NB4 (cell line): ENCODE data around the gene GRM7.
A peak's percentile ranks its signal among the peaks of the same experiment; 100 is the strongest.
"Not testable (repeated sequence)": the region's sequence is repeated elsewhere in the genome, so short reads cannot be mapped to it uniquely, and the experiment has no call there.

Source experiments
- POLR2A ChIP-seq: IDR thresholded peaks from 2 replicates; pipeline ENCODE4 v1.6.1; 2011; ENCODE audit warnings: mild to moderate bottlenecking; ENCODE audit not compliant: insufficient read length; ENCODE audit errors: extremely low read depth
- TF ChIP-seq, protein P1 (sequence below): IDR thresholded peaks from one replicate; pipeline ENCODE4 v1.5.1; 2012; ENCODE audit warnings: low read depth, low read length
- TF ChIP-seq, protein P2 (sequence below): IDR thresholded peaks from 2 replicates; pipeline ENCODE4 v1.6.1; 2011; ENCODE audit warnings: low read depth, low read length

- TF ChIP-seq, protein P1, sequence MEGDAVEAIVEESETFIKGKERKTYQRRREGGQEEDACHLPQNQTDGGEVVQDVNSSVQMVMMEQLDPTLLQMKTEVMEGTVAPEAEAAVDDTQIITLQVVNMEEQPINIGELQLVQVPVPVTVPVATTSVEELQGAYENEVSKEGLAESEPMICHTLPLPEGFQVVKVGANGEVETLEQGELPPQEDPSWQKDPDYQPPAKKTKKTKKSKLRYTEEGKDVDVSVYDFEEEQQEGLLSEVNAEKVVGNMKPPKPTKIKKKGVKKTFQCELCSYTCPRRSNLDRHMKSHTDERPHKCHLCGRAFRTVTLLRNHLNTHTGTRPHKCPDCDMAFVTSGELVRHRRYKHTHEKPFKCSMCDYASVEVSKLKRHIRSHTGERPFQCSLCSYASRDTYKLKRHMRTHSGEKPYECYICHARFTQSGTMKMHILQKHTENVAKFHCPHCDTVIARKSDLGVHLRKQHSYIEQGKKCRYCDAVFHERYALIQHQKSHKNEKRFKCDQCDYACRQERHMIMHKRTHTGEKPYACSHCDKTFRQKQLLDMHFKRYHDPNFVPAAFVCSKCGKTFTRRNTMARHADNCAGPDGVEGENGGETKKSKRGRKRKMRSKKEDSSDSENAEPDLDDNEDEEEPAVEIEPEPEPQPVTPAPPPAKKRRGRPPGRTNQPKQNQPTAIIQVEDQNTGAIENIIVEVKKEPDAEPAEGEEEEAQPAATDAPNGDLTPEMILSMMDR: peak; percentile 4
- not testable (repeated sequence) for TF ChIP-seq POLR2A
- TF ChIP-seq, protein P2, sequence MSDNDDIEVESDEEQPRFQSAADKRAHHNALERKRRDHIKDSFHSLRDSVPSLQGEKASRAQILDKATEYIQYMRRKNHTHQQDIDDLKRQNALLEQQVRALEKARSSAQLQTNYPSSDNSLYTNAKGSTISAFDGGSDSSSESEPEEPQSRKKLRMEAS: not testable (repeated sequence)
Measured at GRCh38 chr3:6935418-6935817, 74.5 kb downstream of the GRM7 start.
